ENCODE results near the gene OR56A1.

OR56A1 gene

DNA sequence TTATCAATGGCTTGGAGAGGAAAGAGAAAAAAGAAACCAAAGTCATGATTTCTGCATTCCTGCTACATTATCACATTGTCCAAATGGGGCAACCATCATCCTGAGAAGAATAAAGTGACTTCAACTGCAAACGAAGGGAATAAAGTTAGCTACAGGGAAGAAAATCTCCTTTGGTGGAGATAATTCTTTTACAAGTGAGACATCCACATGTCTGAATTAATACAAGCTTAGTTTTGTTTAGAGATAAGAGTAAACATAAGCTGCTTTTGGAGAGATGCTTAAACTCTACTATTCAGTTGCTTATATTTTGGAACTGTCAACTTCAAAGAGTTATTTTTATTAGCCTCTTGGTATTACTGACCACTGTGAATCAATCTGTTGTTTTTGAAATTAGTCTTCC is 43.7 kb downstream of the OR56A1 start, which contains the start of gene OR52L1:
TSS of gene OR52L1 (minus strand) at position 101 of the 400 bp plus-strand sequence. CDS start at position 46, 55 bp downstream.
- no peak for DNase-seq

DNA sequence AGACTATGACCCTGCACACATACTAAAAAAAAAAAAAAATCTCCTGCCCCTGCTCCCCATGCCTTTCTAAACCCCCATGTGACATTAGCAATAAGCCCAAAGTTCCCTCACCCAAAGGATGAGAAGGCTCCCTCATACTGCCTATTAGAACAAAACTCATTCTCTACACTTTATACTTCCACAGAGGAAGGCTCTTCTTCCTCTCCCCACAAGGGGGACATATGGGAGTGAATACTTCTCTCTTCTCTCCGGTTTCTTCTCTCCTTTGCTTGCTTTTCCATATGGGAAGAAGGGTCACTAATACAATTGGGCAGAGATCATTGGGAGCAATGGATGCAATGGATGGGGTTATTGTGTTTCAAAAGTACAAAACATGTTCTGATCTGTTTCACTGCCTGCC is 47.1 kb downstream of the OR56A1 start:
- DNase-seq: no peak

DNA sequence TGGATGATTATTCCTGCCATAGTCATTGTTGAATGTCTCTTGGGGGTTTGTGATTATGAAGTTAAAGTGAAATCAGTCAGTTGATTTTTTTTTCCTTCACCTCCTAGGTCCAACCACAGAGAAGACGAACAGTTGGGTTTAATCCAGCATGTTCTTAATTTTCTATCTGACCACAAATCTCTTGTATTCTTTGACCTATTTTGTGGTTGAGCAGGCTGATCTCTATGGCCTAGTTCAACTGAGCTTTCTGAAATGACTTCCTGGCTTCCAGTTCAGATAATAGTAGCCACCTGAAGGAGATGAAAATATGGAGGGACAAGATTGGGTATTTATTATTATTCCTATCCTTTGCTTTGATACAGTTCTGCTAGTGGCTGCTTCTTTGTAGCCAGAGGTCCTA is 57.0 kb downstream of the OR56A1 start:
- no peak for DNase-seq
